AG08395 (cell line): Measurements from ENCODE around the gene COA8.

Experiments
- DNase-seq: peaks from one replicate; pipeline ENCODE4 v3.0.0; 2012; ENCODE audit warnings: mixed read lengths, low spot score

COA8 gene

DNA sequence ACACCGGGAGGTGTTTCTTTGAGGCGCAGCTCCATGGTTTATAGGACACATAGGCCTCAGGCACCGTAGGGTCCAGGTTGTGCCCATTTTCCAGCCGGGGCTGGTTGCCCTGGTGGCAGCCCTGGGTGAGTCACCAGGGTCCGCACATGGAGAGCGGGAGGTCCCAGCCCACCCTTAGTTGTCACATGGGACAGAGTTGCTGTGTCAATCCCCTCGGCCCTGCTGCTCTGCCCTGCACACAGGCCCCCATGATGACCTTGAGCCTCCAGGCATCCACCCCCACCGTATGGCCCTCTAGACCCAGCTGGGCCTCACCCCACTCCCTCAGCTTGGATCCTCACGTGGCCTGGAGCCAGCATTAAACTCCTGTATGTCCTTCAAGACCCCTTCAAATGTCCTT, 26.1 kb upstream of the COA8 start:
- DNase-seq, result no peak

- DNase-seq, result no peak
Measured at GRCh38 chr14:103537175-103537990, 25.4 kb upstream of the COA8 start.

GRCh38 chr14:103538291-103539055, 24.3 kb upstream of the COA8 start:
- DNase-seq, result no peak

DNA sequence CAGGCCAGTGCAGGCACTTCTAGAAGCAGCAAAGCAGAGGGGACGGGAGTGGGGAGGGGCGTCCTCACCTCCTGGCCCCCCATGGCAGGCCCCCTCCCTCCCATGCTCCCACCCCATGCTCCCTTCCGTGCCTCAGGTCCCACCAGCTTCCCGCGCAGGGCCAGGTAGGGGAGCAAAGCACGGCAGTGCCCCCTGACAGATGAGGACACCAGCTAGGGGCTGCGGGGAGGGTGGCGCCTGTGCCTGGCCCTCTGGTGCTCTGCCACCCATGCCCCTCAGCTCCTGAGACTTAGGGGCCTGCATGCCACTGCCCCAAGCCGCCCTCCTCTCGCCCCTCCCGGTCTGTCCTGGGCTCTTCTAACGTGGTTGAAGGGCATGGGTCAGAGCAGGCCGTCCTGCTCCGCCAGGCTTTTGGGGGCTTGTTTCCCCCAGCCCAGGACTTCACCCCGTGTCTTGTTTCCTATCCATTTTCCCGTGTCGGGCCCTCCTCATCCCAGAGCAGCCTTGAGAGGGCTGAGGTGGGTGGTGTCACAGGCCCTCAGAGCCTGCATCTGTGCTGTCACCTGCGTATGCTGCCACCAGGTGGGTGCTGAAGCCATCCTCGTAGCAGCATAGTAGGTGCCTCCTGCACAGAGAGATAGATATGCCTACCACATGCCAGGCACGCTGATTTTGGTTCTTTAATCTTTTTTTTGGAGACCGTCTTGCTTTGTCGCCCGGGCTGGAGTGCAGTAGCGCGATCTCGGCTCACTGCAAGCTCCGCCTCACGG, 23.5 kb upstream of the COA8 start:
- DNase-seq, result no peak

DNA sequence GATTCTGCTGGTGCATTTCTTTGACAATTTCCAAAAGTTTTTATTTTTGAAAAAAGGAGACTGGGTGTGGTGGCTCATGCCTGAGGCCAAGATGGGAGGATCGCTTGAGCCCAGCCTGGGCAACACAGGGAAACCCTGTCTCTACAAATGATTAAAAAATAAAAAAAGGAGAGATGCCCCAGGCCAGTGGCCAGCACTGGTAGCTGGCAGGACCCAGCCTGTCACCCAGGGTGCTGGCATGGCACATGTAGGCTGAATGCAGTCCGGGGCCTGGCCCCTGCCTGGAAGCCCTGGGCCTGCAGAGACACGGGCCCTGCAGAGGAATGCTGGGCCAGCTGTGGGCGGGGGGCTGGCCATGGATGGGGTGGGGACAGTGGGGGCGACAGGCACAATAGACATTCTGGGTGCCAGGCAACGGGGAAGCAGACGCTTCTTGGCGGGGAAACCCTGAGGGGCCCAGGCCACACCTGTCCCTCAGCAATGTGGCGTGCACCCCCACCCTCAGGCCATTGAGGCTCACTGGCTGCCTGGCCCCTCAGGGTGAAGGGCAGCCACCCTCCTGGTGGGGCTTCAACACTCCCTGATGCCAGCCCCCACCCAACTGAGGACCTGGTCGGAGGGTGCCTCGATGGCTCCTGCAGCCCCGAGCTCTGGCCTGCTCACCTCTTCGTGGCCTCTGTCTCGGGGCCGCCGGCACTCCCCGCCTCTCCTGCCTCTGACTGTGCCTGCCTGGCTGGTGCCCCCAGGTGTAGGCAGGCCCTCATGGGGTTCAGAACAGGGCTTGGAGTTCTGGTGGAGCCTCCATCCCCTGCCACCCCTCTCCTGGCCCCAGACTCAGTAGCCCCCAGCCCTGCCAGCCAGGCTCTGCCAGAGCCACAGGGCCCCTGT, 21.7 kb upstream of the COA8 start:
- DNase-seq, result no peak

DNA sequence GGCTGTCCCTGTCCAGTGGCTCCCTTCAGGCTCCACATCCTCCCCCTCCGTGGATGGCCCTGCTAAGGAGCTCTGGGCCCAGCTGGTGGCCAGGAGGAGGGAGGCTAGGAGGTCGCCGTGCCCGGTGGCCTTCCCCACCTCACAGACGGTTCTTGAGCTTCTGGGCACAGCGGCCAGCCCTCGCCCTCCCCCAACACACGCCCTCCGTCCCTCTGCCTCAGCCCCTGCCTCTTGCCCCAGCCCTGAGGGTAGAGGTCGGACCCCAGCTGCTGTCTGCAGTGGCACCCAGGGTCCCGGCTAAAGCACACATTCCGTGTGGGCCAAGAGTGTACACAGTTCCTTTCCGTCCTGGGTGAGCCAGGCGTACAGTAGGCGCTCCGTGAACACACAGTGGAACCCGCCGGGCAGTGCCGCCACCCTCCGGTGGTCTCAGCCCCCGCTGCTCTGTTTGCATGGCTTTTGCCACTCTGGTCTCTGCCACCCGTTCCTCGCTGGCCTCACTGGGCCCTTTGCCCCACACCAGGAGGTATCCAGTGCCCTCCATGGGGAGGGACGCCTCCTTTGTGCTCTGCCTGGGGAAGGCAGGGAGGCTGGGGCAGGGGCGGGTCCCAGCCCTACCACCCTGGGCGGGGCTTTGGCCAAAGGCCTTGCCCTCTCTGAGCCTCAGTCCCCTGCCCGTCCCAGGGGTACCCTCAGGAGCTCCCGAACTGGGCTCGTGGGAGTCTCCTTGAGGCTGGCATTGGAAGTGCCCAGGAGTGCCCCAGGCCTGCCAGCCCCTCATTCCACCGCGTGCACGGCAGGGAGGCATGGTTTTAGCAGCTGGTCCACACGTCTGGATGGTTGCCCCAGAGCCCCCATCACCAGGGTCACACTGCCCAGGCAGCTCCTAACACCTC, 20.8 kb upstream of the COA8 start:
- no peak for DNase-seq

GRCh38 chr14:103542605-103543088, 20.1 kb upstream of the COA8 start:
- DNase-seq, result peak; percentile 70

DNA sequence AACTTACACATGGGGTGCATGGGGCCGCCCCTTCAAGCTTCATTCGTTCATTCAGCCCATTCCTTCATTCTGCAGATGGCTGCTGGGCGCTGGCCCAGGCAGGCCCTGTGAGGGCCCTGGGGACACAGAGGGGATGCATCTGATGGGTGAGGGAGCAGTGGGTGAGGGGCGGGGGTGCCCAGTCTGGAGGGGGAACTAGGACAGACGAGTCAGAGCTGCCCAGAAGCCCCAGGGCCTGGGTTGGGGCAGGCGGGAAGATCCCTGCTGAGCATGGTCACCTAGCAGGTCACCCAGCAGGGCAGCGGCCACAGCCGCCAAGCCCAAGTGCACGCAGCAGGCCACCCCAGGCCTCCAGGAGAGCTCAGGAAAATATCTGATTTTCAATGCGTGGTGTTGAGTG, 19.6 kb upstream of the COA8 start:
- DNase-seq, result no peak

DNA sequence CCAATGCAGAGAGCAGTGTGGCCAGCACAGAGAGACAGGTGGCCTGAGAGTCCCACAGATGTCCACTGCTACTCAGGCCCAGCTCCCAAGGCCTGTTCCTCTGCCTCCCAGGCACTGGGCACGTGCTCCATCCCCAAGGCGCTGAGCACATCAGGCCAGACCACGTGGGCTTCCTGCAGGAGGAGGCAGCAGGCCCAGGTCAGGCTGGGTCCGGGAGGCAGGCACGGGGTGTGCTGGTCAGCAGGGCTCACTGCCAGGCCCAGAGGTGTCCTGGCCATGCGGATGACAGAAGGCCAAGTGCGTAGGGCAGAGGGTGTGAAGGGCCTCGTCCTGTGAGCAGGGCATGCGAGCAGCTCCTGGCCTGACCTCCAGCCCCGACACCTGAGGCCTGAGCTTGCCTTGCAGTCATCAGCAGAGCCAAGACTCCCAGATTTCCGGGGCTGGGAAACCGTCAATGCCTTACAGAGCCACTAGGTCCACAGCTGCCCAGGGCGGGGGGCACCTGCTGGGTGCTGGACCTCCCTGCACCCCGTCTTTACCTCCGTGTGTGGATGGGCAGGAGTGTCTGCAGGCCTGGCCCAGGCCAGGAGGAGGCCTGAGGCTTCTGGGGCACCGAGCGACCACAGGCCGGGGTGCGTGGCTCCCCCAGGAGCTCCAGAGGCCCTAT, 18.9 kb upstream of the COA8 start:
- DNase-seq, result no peak

- DNase-seq, result no peak
Measured at GRCh38 chr14:103544388-103545218, 18.2 kb upstream of the COA8 start.

GRCh38 chr14:103545219-103545914, 17.4 kb upstream of the COA8 start:
- no peak for DNase-seq

DNA sequence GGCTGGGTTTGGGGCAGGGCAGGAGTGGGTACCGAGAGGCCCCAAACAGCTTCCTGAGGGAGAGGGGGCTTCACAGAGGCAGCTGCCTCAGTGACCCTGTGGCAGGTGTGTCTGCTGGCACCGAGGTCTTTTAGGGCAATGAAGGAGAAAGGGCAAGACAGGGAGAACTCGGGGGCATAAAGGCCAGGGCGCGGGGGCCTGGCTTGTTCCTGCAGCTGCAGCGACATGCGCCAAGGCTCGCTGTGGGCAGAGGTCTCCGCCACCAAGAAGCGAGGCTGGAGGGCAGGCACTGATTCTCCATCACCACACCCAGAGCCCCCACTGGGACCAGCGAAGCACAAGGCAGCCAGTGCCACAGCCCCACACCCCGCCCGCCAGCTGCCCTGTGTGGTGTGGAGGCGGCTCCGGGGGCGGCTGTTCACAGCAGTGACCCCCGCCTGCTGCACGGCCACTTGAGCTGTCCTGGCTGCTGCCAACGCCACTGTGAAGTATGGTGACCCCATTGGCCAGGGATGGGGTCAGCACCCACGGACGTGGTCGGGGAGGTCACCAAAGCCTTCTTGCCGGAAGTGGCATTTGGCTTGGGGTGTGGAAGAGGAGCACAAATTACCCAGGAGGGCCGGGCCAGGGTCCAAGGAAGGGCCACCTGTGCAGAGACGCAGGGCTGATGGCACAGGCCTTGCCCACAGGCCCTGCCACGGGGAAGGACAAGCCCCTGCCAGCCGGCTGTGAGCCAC, 16.7 kb upstream of the COA8 start:
- no peak for DNase-seq

- peak; percentile 69 for DNase-seq
Measured at GRCh38 chr14:103546652-103547454, 15.9 kb upstream of the COA8 start.

- no peak for DNase-seq
Measured at GRCh38 chr14:103547455-103547940, 15.3 kb upstream of the COA8 start.

GRCh38 chr14:103547941-103548462, 14.8 kb upstream of the COA8 start:
- no peak for DNase-seq
